Measurements from ENCODE around the gene YPEL2.

Gene YPEL2

GRCh38 chr17:59397316-59398073 lies 66.0 kb downstream of the YPEL2 start:
- H2AFZ ChIP-seq, result no peak overlapping the region
- H3K9ac ChIP-seq, result no peak overlapping the region
- no peaks in the 10 kb centered on the region for H3K9me3 ChIP-seq (ENCODE audit: control insufficient read depth, low read length)
- H3K79me2 ChIP-seq, result peaks cover 26% of the 10 kb centered on the region
- peak overlapping the region; percentile 68 for H3K27ac ChIP-seq
- TF ChIP-seq CTCF (IDR thresholded peaks at IDR 0.05), result no peak
- H3K4me2 ChIP-seq (ENCODE audit: low read length), result no peak overlapping the region
- H3K4me3 ChIP-seq (ENCODE audit: low read depth, low read length), result no peak overlapping the region
- no peaks in the 10 kb centered on the region for H3K36me3 ChIP-seq (ENCODE audit: control insufficient read depth, insufficient read depth, low read length)
- H3K27me3 ChIP-seq (ENCODE audit: control insufficient read depth, insufficient read depth, low read length), result no peaks in the 10 kb centered on the region
- H3K4me1 ChIP-seq, result peaks cover 16% of the 10 kb centered on the region

- no peaks in the 10 kb centered on the region for H3K27me3 ChIP-seq (ENCODE audit: control insufficient read depth, insufficient read depth, low read length)
- H3K36me3 ChIP-seq (ENCODE audit: control insufficient read depth, insufficient read depth, low read length), result no peaks in the 10 kb centered on the region
- no peak overlapping the region for H3K4me2 ChIP-seq (ENCODE audit: low read length)
- TF ChIP-seq CTCF (IDR thresholded peaks at IDR 0.05), result no peak
- H2AFZ ChIP-seq, result no peak overlapping the region
- H3K4me3 ChIP-seq (ENCODE audit: low read depth, low read length), result no peak overlapping the region
- no peaks in the 10 kb centered on the region for H3K9me3 ChIP-seq (ENCODE audit: control insufficient read depth, low read length)
- H3K9ac ChIP-seq, result no peak overlapping the region
- H3K79me2 ChIP-seq, result peaks cover 20% of the 10 kb centered on the region
- H3K27ac ChIP-seq, result peak overlapping the region; percentile 68
- peaks cover 38% of the 10 kb centered on the region for H3K4me1 ChIP-seq
Measured at GRCh38 chr17:59399914-59400313, 68.5 kb downstream of the YPEL2 start.

- Histone ChIP-seq H3K36me3 (ENCODE audit: control insufficient read depth, insufficient read depth, low read length) (no peaks in the 10 kb centered on the region), H3K9me3 (ENCODE audit: control insufficient read depth, low read length) (no peaks in the 10 kb centered on the region), H3K9ac (no peak overlapping the region), H3K27ac (peak overlapping the region; percentile 88), H3K4me2 (ENCODE audit: low read length) (peak overlapping the region; percentile 25), H3K4me1 (peaks cover 45% of the 10 kb centered on the region), H3K27me3 (ENCODE audit: control insufficient read depth, insufficient read depth, low read length) (no peaks in the 10 kb centered on the region), H2AFZ (peak overlapping the region; percentile 27), H3K79me2 (peaks cover 13% of the 10 kb centered on the region), H3K4me3 (ENCODE audit: low read depth, low read length) (no peak overlapping the region)
- no peak for TF ChIP-seq CTCF (IDR thresholded peaks at IDR 0.05)
Measured at GRCh38 chr17:59400858-59401257, 69.4 kb downstream of the YPEL2 start.

- H3K9ac ChIP-seq, result no peak overlapping the region
- no peak for TF ChIP-seq CTCF (IDR thresholded peaks at IDR 0.05)
- no peak overlapping the region for H3K4me2 ChIP-seq (ENCODE audit: low read length)
- H3K27me3 ChIP-seq (ENCODE audit: control insufficient read depth, insufficient read depth, low read length), result no peaks in the 10 kb centered on the region
- no peak overlapping the region for H3K4me3 ChIP-seq (ENCODE audit: low read depth, low read length)
- peaks cover 13% of the 10 kb centered on the region for H3K79me2 ChIP-seq
- H3K4me1 ChIP-seq, result peaks cover 49% of the 10 kb centered on the region
- H2AFZ ChIP-seq, result no peak overlapping the region
- H3K36me3 ChIP-seq (ENCODE audit: control insufficient read depth, insufficient read depth, low read length), result no peaks in the 10 kb centered on the region
- no peaks in the 10 kb centered on the region for H3K9me3 ChIP-seq (ENCODE audit: control insufficient read depth, low read length)
- peak overlapping the region; percentile 88 for H3K27ac ChIP-seq
Measured at GRCh38 chr17:59401274-59401673, 69.8 kb downstream of the YPEL2 start.

GRCh38 chr17:59401725-59402124 lies 70.3 kb downstream of the YPEL2 start:
- Histone ChIP-seq H2AFZ (no peak overlapping the region), H3K4me3 (ENCODE audit: low read depth, low read length) (no peak overlapping the region), H3K27me3 (ENCODE audit: control insufficient read depth, insufficient read depth, low read length) (no peaks in the 10 kb centered on the region), H3K9ac (no peak overlapping the region), H3K4me1 (peaks cover 50% of the 10 kb centered on the region), H3K9me3 (ENCODE audit: control insufficient read depth, low read length) (no peaks in the 10 kb centered on the region), H3K27ac (peak overlapping the region; percentile 88), H3K36me3 (ENCODE audit: control insufficient read depth, insufficient read depth, low read length) (no peaks in the 10 kb centered on the region), H3K79me2 (peaks cover 9% of the 10 kb centered on the region), H3K4me2 (ENCODE audit: low read length) (peak overlapping the region; percentile 1)
- no peak for TF ChIP-seq CTCF (IDR thresholded peaks at IDR 0.05)

All from parathyroid adenoma (tissue), 2 donors.